H1 (cell line): ENCODE results near the gene H6PD.

Source experiments
- CREB1 ChIP-seq: IDR thresholded peaks from 2 replicates; pipeline ENCODE4 v1.6.1; 2012; ENCODE audit warnings: inconsistent platforms
- CTCF ChIP-seq, 3 experiments: IDR thresholded peaks; 1 replicate in 2 of 3; 2 replicates in 1 of 3; pipeline versions ENCODE4 v1.5.1 to v1.6.1; 2011; ENCODE audit warnings: low read length in 3 of 3, mild to moderate bottlenecking in 3 of 3, inconsistent platforms in 2 of 3, low read depth in 1 of 3, moderate library complexity in 1 of 3; ENCODE audit not compliant: insufficient read depth in 1 of 3; ENCODE audit errors: control extremely low read depth in 1 of 3
- EP300 ChIP-seq, 2 experiments: IDR thresholded peaks; 1 replicate in 1 of 2; 2 replicates in 1 of 2; pipeline ENCODE4 v1.6.1; 2011 to 2012; ENCODE audit warnings: low read depth in 2 of 2, low read length in 2 of 2, mild to moderate bottlenecking in 2 of 2, borderline replicate concordance in 1 of 2, inconsistent platforms in 1 of 2, moderate library complexity in 1 of 2
- EZH2 ChIP-seq: fragments of 200-600 bp; sonication (generic); IDR thresholded peaks from 2 replicates; pipeline ENCODE4 v1.7.1; 2012; ENCODE audit warnings: low read depth, mild to moderate bottlenecking, moderate library complexity, low read length, inconsistent platforms; ENCODE audit not compliant: severe bottlenecking
- GABPA ChIP-seq: IDR thresholded peaks from 2 replicates; pipeline ENCODE4 v1.6.1; 2011; ENCODE audit warnings: mild to moderate bottlenecking, low read length, moderate library complexity, borderline replicate concordance; ENCODE audit not compliant: insufficient read depth
- JUN ChIP-seq: IDR thresholded peaks from 2 replicates; pipeline ENCODE4 v1.6.1; 2011; ENCODE audit warnings: low read depth, mild to moderate bottlenecking, improper control_type of control experiment, low read length
- MAX ChIP-seq: IDR thresholded peaks from 2 replicates; pipeline ENCODE4 v1.6.1; 2012; ENCODE audit warnings: inconsistent platforms
- POLR2A ChIP-seq, 2 experiments: IDR thresholded peaks; 1 replicate in 1 of 2; 2 replicates in 1 of 2; pipeline ENCODE4 v1.6.1; 2011; ENCODE audit warnings: low read depth in 2 of 2, low read length in 2 of 2, mild to moderate bottlenecking in 2 of 2; ENCODE audit errors: control extremely low read depth in 1 of 2
- POU5F1 ChIP-seq: IDR thresholded peaks from 2 replicates; pipeline ENCODE4 v1.6.1; 2011; ENCODE audit warnings: low read depth, mild to moderate bottlenecking, low read length, moderate library complexity
- RNF2 ChIP-seq: fragments of 200-900, 300-1000 bp; sonication (generic); IDR thresholded peaks from 2 replicates; pipeline ENCODE4 v1.7.1; 2016; ENCODE audit warnings: borderline replicate concordance, low read depth, mild to moderate bottlenecking, antibody characterized with exemption, low read length; ENCODE audit not compliant: poor library complexity, severe bottlenecking; ENCODE audit errors: missing control alignments
- SIN3A ChIP-seq, 2 experiments: IDR thresholded peaks in 1 of 2; conservative IDR thresholded peaks in 1 of 2; 2 replicates each; pipeline ENCODE4 v1.6.1; 2011 to 2012; ENCODE audit warnings: low read length in 2 of 2, improper control_type of control experiment in 1 of 2, low read depth in 1 of 2, mild to moderate bottlenecking in 1 of 2
- SP4 ChIP-seq: IDR thresholded peaks from 2 replicates; pipeline ENCODE4 v1.6.1; 2012; ENCODE audit warnings: low read length, inconsistent platforms

GRCh38 chr1:9308236-9308785, 73.7 kb downstream of the H6PD start:
- TF ChIP-seq EZH2 (no peak), POLR2A (IDR thresholded peaks at IDR 0.05; ENCODE audit: control extremely low read depth in 1 of 2, low read depth in 2 of 2, low read length in 2 of 2) (no peak), MAX (no peak), EP300 (IDR thresholded peaks at IDR 0.05; ENCODE audit: borderline replicate concordance in 1 of 2, low read depth in 2 of 2, low read length in 2 of 2) (no peak), CTCF (IDR thresholded peaks at IDR 0.05; ENCODE audit: control extremely low read depth in 1 of 3, insufficient read depth in 1 of 3, low read depth in 1 of 3, low read length in 3 of 3) (no peak), JUN (no peak), GABPA (no peak), RNF2 (no peak), SIN3A (conservative IDR thresholded peaks at IDR 0.05 in 1 of 2, IDR thresholded peaks at IDR 0.05 in 1 of 2; ENCODE audit: low read depth in 1 of 2, low read length in 2 of 2) (no peak), POU5F1 (no peak), SP4 (no peak), CREB1 (no peak)
